ENCODE measurements around the gene TTC23.

Gene TTC23, protein sequence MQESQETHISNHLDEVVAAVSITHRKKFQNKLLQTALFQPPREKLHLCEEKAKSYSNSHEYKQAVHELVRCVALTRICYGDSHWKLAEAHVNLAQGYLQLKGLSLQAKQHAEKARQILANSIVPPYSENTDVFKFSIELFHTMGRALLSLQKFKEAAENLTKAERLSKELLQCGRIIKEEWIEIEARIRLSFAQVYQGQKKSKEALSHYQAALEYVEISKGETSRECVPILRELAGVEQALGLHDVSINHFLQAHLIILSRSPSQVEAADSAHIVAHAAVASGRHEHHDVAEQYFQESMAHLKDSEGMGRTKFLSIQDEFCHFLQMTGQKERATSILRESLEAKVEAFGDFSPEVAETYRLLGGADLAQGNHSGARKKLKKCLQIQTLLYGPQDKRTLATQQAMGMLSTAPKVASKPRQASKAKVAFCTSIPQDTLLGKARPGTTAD

DNA sequence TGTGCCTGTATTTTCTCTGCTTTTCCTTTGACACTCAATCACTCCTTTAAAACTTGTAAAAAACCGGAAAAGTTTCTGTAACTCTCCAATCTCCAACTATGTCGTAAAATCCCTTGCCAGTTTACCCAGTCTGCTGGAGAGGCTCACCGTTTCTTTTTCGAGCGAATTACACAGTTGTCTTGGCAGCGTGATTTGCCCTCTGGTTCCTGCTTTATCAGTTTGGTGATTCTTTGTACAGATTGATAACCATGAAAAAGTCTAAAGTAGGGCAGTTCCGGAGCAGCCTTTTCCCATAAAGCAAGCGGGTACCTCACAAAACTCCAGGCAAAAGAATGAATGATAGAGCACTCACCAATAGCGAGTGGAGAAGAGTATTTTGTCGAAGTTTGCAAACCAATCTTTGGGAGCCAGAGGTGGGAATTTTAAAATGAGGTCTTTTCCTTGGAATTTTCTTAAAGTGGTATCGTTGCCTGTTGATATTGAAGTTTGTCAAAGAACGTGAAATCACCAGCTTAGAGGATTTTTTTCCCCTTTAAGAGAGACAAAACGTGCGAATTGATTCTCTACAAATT is at the start of gene TTC23:
Gene TTC23 (minus strand): TSS at position 312 of the 572 bp plus-strand sequence. CDS start 20,869 bp downstream, outside the sequence.
- Histone ChIP-seq H3K36me3 (ENCODE audit: control insufficient read depth, insufficient read depth, low read length, severe bottlenecking) (peaks cover 4% of the 10 kb centered on the region), H3K4me1 (ENCODE audit: control insufficient read depth, insufficient read depth, low read length) (peaks cover 49% of the 10 kb centered on the region), H3K9ac (ENCODE audit: low read length) (peak within 1 kb of the TSS; percentile 99), H3K9me3 (ENCODE audit: control insufficient read depth, low read length) (no peaks in the 10 kb centered on the region), H3K27me3 (replicated peaks; ENCODE audit: control insufficient read depth, insufficient read depth, low read length) (no peaks in the 10 kb centered on the region), H3K4me3 (ENCODE audit: low read length) (peak within 1 kb of the TSS; percentile 99)
- peak; percentile 94 for DNase-seq (ENCODE audit: low read depth)

DNA sequence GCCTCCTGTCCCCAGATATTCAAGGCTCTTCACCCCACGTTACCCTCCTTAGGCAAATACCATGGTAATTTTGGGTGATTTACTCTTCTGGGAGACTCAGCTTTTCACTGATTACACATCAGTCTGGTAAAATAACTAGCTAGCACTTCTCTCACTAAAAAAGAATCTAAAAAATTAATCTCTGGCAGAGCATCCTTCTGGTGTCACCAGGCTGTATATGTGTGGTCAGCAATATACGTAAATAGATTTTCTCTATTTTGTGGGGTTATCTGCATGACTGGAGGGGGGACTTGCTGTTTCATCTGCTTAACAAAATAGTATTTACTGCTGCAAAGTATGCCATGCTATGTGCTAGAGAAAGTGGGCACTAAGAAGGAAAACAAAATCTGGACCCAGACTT is 47.0 kb upstream of the TTC23 start:
- Histone ChIP-seq H3K4me3 (ENCODE audit: low read length) (no peak overlapping the region), H3K4me1 (ENCODE audit: control insufficient read depth, insufficient read depth, low read length) (no peaks in the 10 kb centered on the region), H3K9me3 (ENCODE audit: control insufficient read depth, low read length) (peaks cover 4% of the 10 kb centered on the region), H3K36me3 (ENCODE audit: control insufficient read depth, insufficient read depth, low read length, severe bottlenecking) (peaks cover 15% of the 10 kb centered on the region), H3K9ac (ENCODE audit: low read length) (no peak overlapping the region), H3K27me3 (replicated peaks; ENCODE audit: control insufficient read depth, insufficient read depth, low read length) (no peaks in the 10 kb centered on the region)
- DNase-seq (ENCODE audit: low read depth): no peak

DNA sequence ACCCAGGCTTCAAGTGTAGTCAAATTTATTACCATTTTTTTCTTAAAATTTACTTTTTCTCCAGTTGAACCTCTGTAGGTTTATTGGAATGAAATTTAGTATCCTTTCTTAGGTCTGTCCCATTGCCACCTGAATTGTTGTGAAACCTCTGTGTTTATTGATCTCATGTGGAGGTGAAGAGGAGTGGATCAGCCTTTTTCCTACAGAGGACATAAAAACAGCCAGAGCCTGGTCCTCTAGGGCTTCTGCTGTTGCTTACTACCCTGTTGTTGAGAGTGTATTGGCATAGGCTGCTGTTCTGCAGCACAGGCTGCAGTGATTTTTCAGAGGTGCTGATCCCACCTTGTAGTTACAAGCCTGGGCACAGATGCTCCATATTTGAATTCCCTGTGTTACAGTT is 46.5 kb upstream of the TTC23 start:
- Histone ChIP-seq H3K4me3 (ENCODE audit: low read length) (no peak overlapping the region), H3K9ac (ENCODE audit: low read length) (no peak overlapping the region), H3K9me3 (ENCODE audit: control insufficient read depth, low read length) (peaks cover 4% of the 10 kb centered on the region), H3K4me1 (ENCODE audit: control insufficient read depth, insufficient read depth, low read length) (no peaks in the 10 kb centered on the region), H3K27me3 (replicated peaks; ENCODE audit: control insufficient read depth, insufficient read depth, low read length) (no peaks in the 10 kb centered on the region), H3K36me3 (ENCODE audit: control insufficient read depth, insufficient read depth, low read length, severe bottlenecking) (peaks cover 19% of the 10 kb centered on the region)
- no peak for DNase-seq (ENCODE audit: low read depth)

DNA sequence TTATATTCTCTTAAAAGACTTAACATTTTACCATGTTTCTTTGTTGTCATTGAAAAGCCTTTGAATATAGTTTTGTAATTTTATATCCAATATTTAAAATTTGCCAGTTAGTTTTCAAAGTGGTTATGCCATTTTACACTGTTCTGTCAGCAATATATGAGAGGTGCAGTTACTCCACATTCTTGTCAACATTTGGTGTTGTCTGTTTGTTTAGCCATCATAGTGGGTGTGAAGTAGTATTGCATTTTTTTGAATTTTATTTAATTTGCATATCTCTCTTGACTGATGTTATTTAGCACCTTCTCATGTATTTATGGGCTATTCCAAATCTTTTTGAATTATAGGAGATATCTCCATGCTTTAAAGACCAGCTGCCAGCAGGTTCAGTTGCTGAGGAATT is 42.3 kb upstream of the TTC23 start:
- Histone ChIP-seq H3K4me3 (ENCODE audit: low read length) (no peak overlapping the region), H3K36me3 (ENCODE audit: control insufficient read depth, insufficient read depth, low read length, severe bottlenecking) (peaks cover 19% of the 10 kb centered on the region), H3K9me3 (ENCODE audit: control insufficient read depth, low read length) (peaks cover 4% of the 10 kb centered on the region), H3K4me1 (ENCODE audit: control insufficient read depth, insufficient read depth, low read length) (no peaks in the 10 kb centered on the region), H3K27me3 (replicated peaks; ENCODE audit: control insufficient read depth, insufficient read depth, low read length) (no peaks in the 10 kb centered on the region), H3K9ac (ENCODE audit: low read length) (no peak overlapping the region)
- no peak for DNase-seq (ENCODE audit: low read depth)

DNA sequence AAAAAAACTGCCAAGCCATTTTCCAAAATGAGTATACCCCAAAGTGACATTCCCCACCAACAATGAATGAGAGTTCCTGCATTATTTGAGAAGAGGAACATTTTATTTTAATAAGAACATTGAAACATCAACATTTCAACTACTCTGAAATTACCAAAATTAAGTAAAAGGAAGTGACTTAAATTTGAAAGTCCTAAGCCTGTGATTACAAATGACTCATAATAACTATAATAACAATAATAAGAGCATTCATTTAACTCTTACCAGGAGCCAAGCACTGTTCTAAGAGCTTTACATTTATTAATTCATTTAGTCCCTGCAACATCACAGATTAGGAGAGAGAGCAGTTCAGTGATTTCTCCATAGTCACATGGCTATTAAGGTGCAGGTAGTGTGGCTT is 34.3 kb upstream of the TTC23 start:
- peaks cover 3% of the 10 kb centered on the region for H3K36me3 ChIP-seq (ENCODE audit: control insufficient read depth, insufficient read depth, low read length, severe bottlenecking)
- no peak for DNase-seq (ENCODE audit: low read depth)
- peaks cover 5% of the 10 kb centered on the region for H3K4me1 ChIP-seq (ENCODE audit: control insufficient read depth, insufficient read depth, low read length)
- H3K9me3 ChIP-seq (ENCODE audit: control insufficient read depth, low read length): no peaks in the 10 kb centered on the region
- no peak overlapping the region for H3K4me3 ChIP-seq (ENCODE audit: low read length)
- no peak overlapping the region for H3K9ac ChIP-seq (ENCODE audit: low read length)
- H3K27me3 ChIP-seq (replicated peaks; ENCODE audit: control insufficient read depth, insufficient read depth, low read length): no peaks in the 10 kb centered on the region

DNA sequence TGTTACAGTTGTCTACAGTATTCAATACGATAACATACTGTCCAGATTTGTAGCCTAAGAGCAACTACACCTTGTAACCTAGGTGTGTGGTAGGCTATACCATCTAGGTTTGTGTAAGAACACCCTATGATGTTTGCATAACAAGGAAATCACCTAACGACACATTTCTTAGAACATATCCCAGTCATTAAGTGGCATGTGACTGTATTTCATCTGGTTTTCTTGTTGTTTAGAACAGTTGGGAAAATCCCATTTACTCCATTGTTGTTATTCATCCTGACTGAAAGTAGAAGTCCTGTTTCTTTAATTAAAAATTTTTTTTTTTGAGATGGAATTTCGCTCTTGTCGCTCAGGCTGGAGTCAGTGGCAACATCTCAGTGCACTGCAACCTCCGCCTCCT is 33.2 kb upstream of the TTC23 start:
- Histone ChIP-seq H3K9me3 (ENCODE audit: control insufficient read depth, low read length) (no peaks in the 10 kb centered on the region), H3K27me3 (replicated peaks; ENCODE audit: control insufficient read depth, insufficient read depth, low read length) (no peaks in the 10 kb centered on the region), H3K4me3 (ENCODE audit: low read length) (no peak overlapping the region), H3K9ac (ENCODE audit: low read length) (no peak overlapping the region), H3K36me3 (ENCODE audit: control insufficient read depth, insufficient read depth, low read length, severe bottlenecking) (peaks cover 4% of the 10 kb centered on the region), H3K4me1 (ENCODE audit: control insufficient read depth, insufficient read depth, low read length) (peaks cover 5% of the 10 kb centered on the region)
- no peak for DNase-seq (ENCODE audit: low read depth)

DNA sequence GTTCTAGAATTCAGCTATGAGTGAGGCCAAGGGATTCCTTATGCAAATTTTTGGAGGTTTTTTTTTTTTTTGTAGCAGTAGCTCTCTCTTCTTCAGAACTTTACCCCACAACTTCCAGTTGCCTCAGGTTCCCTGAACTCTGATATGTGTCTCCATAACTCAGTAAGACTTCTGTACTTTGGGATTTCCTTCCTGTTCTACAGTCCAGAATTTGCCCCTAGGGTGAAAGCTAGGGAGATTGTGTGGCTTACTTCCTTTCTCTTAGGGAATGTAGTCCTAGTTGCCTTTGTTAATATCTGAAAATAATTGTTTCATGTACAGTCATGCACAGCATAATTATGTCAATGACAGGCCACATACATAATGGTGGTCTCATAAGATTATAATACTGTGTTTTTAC is 32.7 kb upstream of the TTC23 start:
- peaks cover 5% of the 10 kb centered on the region for H3K4me1 ChIP-seq (ENCODE audit: control insufficient read depth, insufficient read depth, low read length)

DNA sequence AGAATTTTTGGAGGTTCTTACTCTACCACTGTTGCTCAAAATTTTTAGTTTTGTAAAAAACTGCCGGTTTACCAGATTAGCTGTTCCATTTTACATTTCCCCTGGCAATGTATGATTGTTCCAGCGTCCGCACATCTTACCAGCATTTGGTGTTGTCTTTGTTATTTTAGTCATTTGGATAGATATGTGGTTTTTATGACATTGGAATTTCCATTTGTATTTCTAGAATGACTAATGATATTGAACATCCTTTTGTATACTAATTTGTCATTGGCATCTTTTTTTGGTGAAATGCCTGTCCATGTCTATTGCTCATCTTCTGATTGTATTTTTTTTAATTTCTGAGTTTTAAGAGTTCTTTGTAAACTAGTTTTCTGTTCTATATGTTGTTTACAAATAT is 30.4 kb upstream of the TTC23 start:
- Histone ChIP-seq H3K36me3 (ENCODE audit: control insufficient read depth, insufficient read depth, low read length, severe bottlenecking) (peaks cover 4% of the 10 kb centered on the region), H3K4me1 (ENCODE audit: control insufficient read depth, insufficient read depth, low read length) (peaks cover 5% of the 10 kb centered on the region), H3K27me3 (replicated peaks; ENCODE audit: control insufficient read depth, insufficient read depth, low read length) (no peaks in the 10 kb centered on the region), H3K9ac (ENCODE audit: low read length) (no peak overlapping the region), H3K9me3 (ENCODE audit: control insufficient read depth, low read length) (no peaks in the 10 kb centered on the region), H3K4me3 (ENCODE audit: low read length) (no peak overlapping the region)
- DNase-seq (ENCODE audit: low read depth): no peak

More for the DNA sequence above, 32.7 kb upstream of the TTC23 start:
- no peaks in the 10 kb centered on the region for H3K9me3 ChIP-seq (ENCODE audit: control insufficient read depth, low read length)
- no peak overlapping the region for H3K9ac ChIP-seq (ENCODE audit: low read length)
- no peaks in the 10 kb centered on the region for H3K27me3 ChIP-seq (replicated peaks; ENCODE audit: control insufficient read depth, insufficient read depth, low read length)
- no peak for DNase-seq (ENCODE audit: low read depth)
- peaks cover 4% of the 10 kb centered on the region for H3K36me3 ChIP-seq (ENCODE audit: control insufficient read depth, insufficient read depth, low read length, severe bottlenecking)
- no peak overlapping the region for H3K4me3 ChIP-seq (ENCODE audit: low read length)

DNA sequence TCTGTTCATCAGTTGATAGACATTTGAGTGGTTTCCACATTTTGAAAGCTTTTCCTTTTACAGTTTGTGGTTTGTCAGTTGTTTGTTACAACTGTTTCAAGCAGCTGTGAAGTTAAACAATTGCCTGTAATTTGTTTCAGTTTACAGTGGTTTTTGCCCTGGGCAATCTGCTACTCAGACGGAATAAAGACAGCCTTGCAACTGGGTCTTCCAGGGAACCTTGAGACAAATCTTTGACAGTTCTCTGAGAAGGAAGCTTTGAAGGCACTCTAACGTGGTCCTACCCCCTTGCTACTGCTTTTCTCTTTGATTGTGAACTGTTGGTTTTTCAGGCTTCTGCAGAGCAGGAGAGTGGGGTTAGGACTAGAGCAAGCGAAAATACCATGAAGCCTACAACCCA is 29.9 kb upstream of the TTC23 start:
- DNase-seq (ENCODE audit: low read depth): no peak
- no peaks in the 10 kb centered on the region for H3K27me3 ChIP-seq (replicated peaks; ENCODE audit: control insufficient read depth, insufficient read depth, low read length)
- no peak overlapping the region for H3K4me3 ChIP-seq (ENCODE audit: low read length)
- peaks cover 5% of the 10 kb centered on the region for H3K4me1 ChIP-seq (ENCODE audit: control insufficient read depth, insufficient read depth, low read length)
- H3K9me3 ChIP-seq (ENCODE audit: control insufficient read depth, low read length): no peaks in the 10 kb centered on the region
- H3K9ac ChIP-seq (ENCODE audit: low read length): no peak overlapping the region
- H3K36me3 ChIP-seq (ENCODE audit: control insufficient read depth, insufficient read depth, low read length, severe bottlenecking): peaks cover 4% of the 10 kb centered on the region

DNA sequence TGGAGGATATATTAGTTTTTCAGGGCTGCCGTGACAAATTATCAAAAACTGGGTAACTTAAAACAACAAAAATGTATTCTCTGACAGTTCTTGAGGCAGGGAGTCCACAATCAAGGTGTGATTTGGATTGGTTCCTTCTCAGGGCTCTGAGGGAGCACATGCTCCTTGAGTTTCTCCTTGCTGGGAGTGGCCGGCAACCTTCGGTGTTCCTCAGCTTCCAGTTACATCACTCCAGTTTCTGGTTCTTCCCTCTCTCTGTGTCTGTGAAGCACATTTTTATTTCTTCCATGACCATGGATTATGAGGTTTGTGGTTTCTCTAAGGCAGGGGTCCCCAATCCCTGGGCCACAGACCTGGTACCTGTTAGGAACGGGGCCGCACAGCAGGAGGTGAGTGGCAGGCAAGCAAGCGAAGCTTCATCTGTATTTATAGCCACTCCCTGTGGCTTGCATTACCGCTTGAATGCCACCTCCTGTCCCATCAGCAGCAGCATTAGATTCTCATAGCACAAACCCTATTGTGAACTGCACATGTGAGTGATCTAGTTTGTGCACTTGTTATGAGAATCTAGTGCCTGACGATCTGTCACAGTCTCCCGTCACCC is 26.2 kb upstream of the TTC23 start:
- Histone ChIP-seq H3K9ac (ENCODE audit: low read length) (no peak overlapping the region), H3K36me3 (ENCODE audit: control insufficient read depth, insufficient read depth, low read length, severe bottlenecking) (peaks cover 4% of the 10 kb centered on the region), H3K9me3 (ENCODE audit: control insufficient read depth, low read length) (no peaks in the 10 kb centered on the region), H3K4me1 (ENCODE audit: control insufficient read depth, insufficient read depth, low read length) (no peaks in the 10 kb centered on the region), H3K4me3 (ENCODE audit: low read length) (no peak overlapping the region), H3K27me3 (replicated peaks; ENCODE audit: control insufficient read depth, insufficient read depth, low read length) (no peaks in the 10 kb centered on the region)
- no peak for DNase-seq (ENCODE audit: low read depth)

DNA sequence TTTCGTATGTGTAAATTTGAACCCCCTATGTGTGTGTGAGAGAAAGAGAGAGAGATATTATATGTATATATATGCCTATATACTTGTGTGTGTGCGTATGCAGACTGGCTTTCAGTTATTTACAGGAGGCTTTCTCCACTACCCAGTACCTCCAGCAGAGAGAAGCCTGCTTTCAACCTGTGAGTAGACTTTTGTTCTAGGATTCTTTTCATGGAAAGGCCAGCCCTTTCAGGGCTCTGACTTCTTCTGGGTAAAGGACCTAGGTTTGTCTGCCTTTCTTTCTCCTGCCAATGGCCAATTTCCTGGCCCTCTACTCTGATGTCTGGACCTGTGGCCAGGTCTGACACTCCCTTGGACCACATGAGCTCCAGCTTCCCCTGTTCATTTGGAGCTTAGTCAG is 25.7 kb upstream of the TTC23 start:
- no peaks in the 10 kb centered on the region for H3K9me3 ChIP-seq (ENCODE audit: control insufficient read depth, low read length)
- no peak overlapping the region for H3K9ac ChIP-seq (ENCODE audit: low read length)
- H3K4me3 ChIP-seq (ENCODE audit: low read length): no peak overlapping the region
- H3K36me3 ChIP-seq (ENCODE audit: control insufficient read depth, insufficient read depth, low read length, severe bottlenecking): peaks cover 4% of the 10 kb centered on the region
- H3K4me1 ChIP-seq (ENCODE audit: control insufficient read depth, insufficient read depth, low read length): no peaks in the 10 kb centered on the region
- no peak for DNase-seq (ENCODE audit: low read depth)
- no peaks in the 10 kb centered on the region for H3K27me3 ChIP-seq (replicated peaks; ENCODE audit: control insufficient read depth, insufficient read depth, low read length)
